K562 (cell line): ENCODE data around the gene CHMP3. TPM values are rescaled to one million over a fixed set of nuclear protein-coding genes. Genes with fewer than 3 reads are reported as not detected.

Experiments used
- ATAC-seq: fragments of 200-7000 bp; cut with Tn5 transposase; 3 replicates; pipeline ENCODE4 v1.9.1; 2020; ENCODE audit warnings: moderate library complexity
- BruUV-seq: library from RNA; stranded (reverse); fragments of 400-500 nt; replicated peaks from 2 replicates; lab custom pipeline; 2021; lab: Mats Ljungman, UMichigan
- CTCF ChIA-PET: fragments of 300-600 bp; formaldehyde crosslinking; extraction: SDS; loops from one replicate; lab custom pipeline; 2021; ENCODE audit warnings: low intra/inter-chr PET ratio; lab: Yijun Ruan, JAX
- POLR2A ChIA-PET: fragments of 300-600, 350-650 bp; sonication (Branson Sonifier 250); formaldehyde crosslinking; extraction: SDS; loops from one replicate; lab custom pipeline; 2021; ENCODE audit warnings: antibody characterized with exemption, inconsistent platforms; lab: Yijun Ruan, JAX
- DNase-seq, 4 experiments: peaks; one replicate each; pipeline versions ENCODE4 v3.0.0 to v3.0.0-alpha.2; 2011 to 2018; ENCODE audit warnings: low spot score in 3 of 4, mixed read lengths in 3 of 4; ENCODE audit errors: extremely low read depth in 1 of 4
- FAIRE-seq: peaks from 2 replicates; lab custom pipeline; 2011; peaks lifted over from hg19 to GRCh38; lab: Jason Lieb, UNC
- H2AFZ ChIP-seq: 2 replicates; pipeline ENCODE4 v1.6.0; 2011; ENCODE audit warnings: low read depth, low read length, control low read depth, inconsistent platforms
- H3K27ac ChIP-seq: fragments of 200-600 bp; 3 replicates; pipeline ENCODE4 v1.8.0; 2011; ENCODE audit warnings: low read depth, mild to moderate bottlenecking, control low read depth, inconsistent platforms, low read length, moderate library complexity, mixed read lengths; ENCODE audit errors: extremely low read depth
- H3K27me3 ChIP-seq, 2 experiments: fragments of 300-600 bp in 1 of 2; 2 replicates in 1 of 2; 3 replicates in 1 of 2; pipeline versions ENCODE4 v1.6.0 to v1.8.0; 2011; ENCODE audit warnings: inconsistent platforms in 2 of 2, low read length in 2 of 2, mild to moderate bottlenecking in 1 of 2, mixed read lengths in 1 of 2, moderate library complexity in 1 of 2; ENCODE audit not compliant: control insufficient read depth in 2 of 2, insufficient read depth in 2 of 2
- H3K36me3 ChIP-seq: fragments of 300-600 bp; 3 replicates; pipeline ENCODE4 v1.8.0; 2011; ENCODE audit warnings: mild to moderate bottlenecking, low read length, inconsistent platforms; ENCODE audit not compliant: control insufficient read depth, insufficient read depth
- H3K4me1 ChIP-seq, 2 experiments: fragments of 200-600 bp in 1 of 2; replicated peaks in 1 of 2; 2 replicates in 1 of 2; 3 replicates in 1 of 2; pipeline versions ENCODE4 v1.5.1 to v1.8.0; 2011; ENCODE audit warnings: inconsistent platforms in 2 of 2, low read length in 2 of 2, mild to moderate bottlenecking in 1 of 2, mixed read lengths in 1 of 2, moderate library complexity in 1 of 2; ENCODE audit not compliant: control insufficient read depth in 2 of 2, insufficient read depth in 2 of 2
- H3K4me2 ChIP-seq: 2 replicates; pipeline ENCODE4 v1.6.1; 2011; ENCODE audit warnings: low read length, control low read depth, inconsistent platforms, mixed read lengths; ENCODE audit not compliant: insufficient read depth
- H3K4me3 ChIP-seq: fragments of 200-600 bp; sonication (generic), shearing (Covaris generic); 2 replicates; pipeline ENCODE4 v1.5.1; 2016; ENCODE audit warnings: control low read depth, inconsistent platforms
- H3K79me2 ChIP-seq: fragments of 200-600 bp; 3 replicates; pipeline ENCODE4 v1.8.0; 2011; ENCODE audit warnings: low read length, inconsistent platforms; ENCODE audit not compliant: control insufficient read depth, insufficient read depth
- H3K9ac ChIP-seq, 2 experiments: 2 replicates each; pipeline versions ENCODE4 v1.6.0 to v1.6.1; 2011; ENCODE audit warnings: low read depth in 2 of 2, low read length in 2 of 2, control low read depth in 1 of 2, inconsistent platforms in 1 of 2, mild to moderate bottlenecking in 1 of 2, mixed read lengths in 1 of 2; ENCODE audit not compliant: insufficient read depth in 1 of 2
- H3K9me1 ChIP-seq: one replicate; pipeline ENCODE4 v1.6.0; 2011; ENCODE audit warnings: inconsistent platforms, mild to moderate bottlenecking, low read length, moderate library complexity; ENCODE audit not compliant: control insufficient read depth, insufficient read depth
- H3K9me3 ChIP-seq: replicated peaks from 2 replicates; pipeline ENCODE4 v1.5.1; 2011; ENCODE audit warnings: low read depth, low read length, inconsistent platforms; ENCODE audit not compliant: control insufficient read depth, insufficient read depth
- H4K20me1 ChIP-seq: replicated peaks from 2 replicates; pipeline ENCODE4 v1.6.1; 2011; ENCODE audit warnings: low read length, inconsistent platforms, mixed read lengths; ENCODE audit not compliant: control insufficient read depth, insufficient read depth
- BRF1 ChIP-seq: IDR thresholded peaks from 3 replicates; pipeline ENCODE4 v1.6.1; 2011; ENCODE audit warnings: borderline replicate concordance, mild to moderate bottlenecking; ENCODE audit not compliant: insufficient read length; ENCODE audit errors: extremely low read depth
- HINFP ChIP-seq: fragments of 450-650 bp; conservative IDR thresholded peaks from 2 replicates; pipeline ENCODE4 v1.6.1; 2016; ENCODE audit warnings: missing genetic modification characterization, low read depth, mild to moderate bottlenecking, control low read depth, missing compliant biosample characterization
- MCM3 ChIP-seq: fragments of 450-650 bp; IDR thresholded peaks from 2 replicates; pipeline ENCODE4 v1.6.1; 2016
- NR2C1 ChIP-seq, 2 experiments: fragments of 450-650 bp; IDR thresholded peaks; 2 replicates each; pipeline ENCODE4 v1.6.1; 2017; ENCODE audit warnings: mild to moderate bottlenecking in 2 of 2, antibody characterized with exemption in 1 of 2, inconsistent platforms in 1 of 2, missing compliant biosample characterization in 1 of 2, missing genetic modification characterization in 1 of 2
- RREB1 ChIP-seq: fragments of 250-450 bp; sonication (Bioruptor Pico); IDR thresholded peaks from 2 replicates; pipeline ENCODE4 v1.4.0; 2020
- ZBED1 ChIP-seq: IDR thresholded peaks from 2 replicates; pipeline ENCODE4 v1.6.1; 2014
- ZNF280A ChIP-seq: fragments of 450-650 bp; IDR thresholded peaks from 2 replicates; pipeline ENCODE4 v1.6.1; 2018; ENCODE audit warnings: mild to moderate bottlenecking, low read depth; ENCODE audit not compliant: partially characterized antibody
- in situ Hi-C: fragments of 300-500 bp; cut with MboI; formaldehyde crosslinking; loops from 4 replicates; pipeline ENCODE4 v1.15.0; 2018; ENCODE audit warnings: inconsistent platforms, mixed read lengths
- intact Hi-C: fragments of 100-400 bp; cut with micrococcal nuclease; formaldehyde crosslinking; loops from 2 replicates; pipeline ENCODE4 v1.14.2; 2022
- polyA plus RNA-seq, 8 experiments: library from polyadenylated mRNA; depleted of rRNA in 4 of 8; stranded (reverse) in 5 of 8; unstranded in 3 of 8; fragments of >200 nt; fragmentation: Nextera tagmentation in 2 of 8; fragmentation: Illumina TruSeq in 1 of 8; extraction: Ambion mirVana in 2 of 8; extraction: Trizol in 1 of 8; gene quantifications; 2 replicates each; pipeline versions ENCODE4 v1.2.1 to v1.2.3, GENCODE V29; 2011 to 2014; ENCODE audit warnings: inconsistent platforms in 1 of 8, missing spikeins in 1 of 8
- total RNA-seq, 7 experiments: library from RNA; depleted of rRNA in 6 of 7; stranded (reverse); fragments of >200 nt in 6 of 7; fragmentation: Illumina TruSeq in 2 of 7; extraction: Trizol in 2 of 7; gene quantifications; 2 replicates each; pipeline versions ENCODE4 v1.2.1 to v1.2.3, GENCODE V29; 2011 to 2021; ENCODE audit warnings: low replicate concordance in 1 of 7

CHMP3 gene
- total and polyA plus RNA-seq, 9 of the 15 experiments (the other 6 are each of a cell fraction or from before 2014, with no cell fraction given) = 20.6 to 52.5 (median 31.7) TPM

- H3K27ac ChIP-seq = no peak overlapping the region
- BruUV-seq = no TSS peak
Measured at GRCh38 chr2:86485103-86485502, 78.1 kb downstream of the CHMP3 start.

More at GRCh38 chr2:86485103-86485502, 78.1 kb downstream of the CHMP3 start:
- Histone ChIP-seq H3K36me3 (peaks cover 97% of the 10 kb centered on the region), H3K9ac (no peak overlapping the region)
- no peak for TF ChIP-seq NR2C1 (IDR thresholded peaks at IDR 0.05)
- TF ChIP-seq NR2C1 (tag; IDR thresholded peaks at IDR 0.05) = no peak
- no peak for TF ChIP-seq BRF1
- TF ChIP-seq HINFP (tag) = no peak
- no peak for TF ChIP-seq MCM3
- no peak for TF ChIP-seq ZNF280A
- TF ChIP-seq ZBED1 = no peak
- TF ChIP-seq RREB1 (CRISPR knock-in tag) = no peak
- TF ChIP-seq, all 486 proteins: peak for 0
- Histone ChIP-seq H3K4me3 (no peak overlapping the region), H3K4me1 (no peaks in the 10 kb centered on the region), H3K4me2 (no peak overlapping the region), H3K9me3 (no peaks in the 10 kb centered on the region), H3K79me2 (no peaks in the 10 kb centered on the region), H4K20me1 (no peaks in the 10 kb centered on the region), H2AFZ (no peak overlapping the region), H3K27me3 (no peaks in the 10 kb centered on the region), H3K9me1 (no peaks in the 10 kb centered on the region)
- in situ Hi-C loops (no loop called here), intact Hi-C loops (no loop called here)
- ChIA-PET CTCF (no interaction called here), POLR2A (interaction anchor here (1.6 to 2.0 kb wide), 2 partner anchors 9 to 26 kb away, joined by 4 to 5 read pairs; no protein-coding TSS in a partner anchor)
- no peak for DNase-seq
- no peak for FAIRE-seq
- ATAC-seq = no peak
